Stimulated activated naive CD8-positive, alpha-beta T cell treated with anti-CD3 and anti-CD28 coated beads, Interleukin-15, amount 100 ng/mL, for 72 hours (primary cell): ENCODE data around the gene RAB5B.
"Not testable (repeated sequence)": the region's sequence is repeated elsewhere in the genome, so short reads cannot be mapped to it uniquely, and the experiment has no call there.

ENCODE experiments used
- ATAC-seq: fragments of 150-1000 bp; cut with Tn5 transposase; 2 replicates; pipeline ENCODE4 v1.10.0; 2021; ENCODE audit warnings: mild to moderate bottlenecking, moderate library complexity
- DNase-seq, 2 donors: peaks; one replicate each; pipeline ENCODE4 v3.0.0; 2021 to 2022
- H3K27ac Mint-ChIP-seq, 2 donors: one replicate each; pipeline ENCODE4 v1.8.0; 2022; ENCODE audit warnings: mild to moderate bottlenecking in 2 of 2, mixed read lengths in 2 of 2, moderate library complexity in 2 of 2
- H3K27me3 Mint-ChIP-seq: one replicate; pipeline ENCODE4 v1.8.0; 2022; ENCODE audit warnings: mixed read lengths
- H3K4me1 Mint-ChIP-seq: one replicate; pipeline ENCODE4 v1.8.0; 2022; ENCODE audit warnings: mild to moderate bottlenecking, mixed read lengths
- H3K4me3 Mint-ChIP-seq, 2 donors: one replicate each; pipeline ENCODE4 v1.8.0; 2022; ENCODE audit warnings: mild to moderate bottlenecking in 2 of 2, mixed read lengths in 2 of 2, moderate library complexity in 1 of 2
- H3K9me3 Mint-ChIP-seq, 2 donors: one replicate each; pipeline ENCODE4 v1.8.0; 2022; ENCODE audit warnings: mixed read lengths in 2 of 2

RAB5B gene

GRCh38 chr12:56040963-56041551 is 67.2 kb downstream of the RAB5B start:
- H3K4me1 Mint-ChIP-seq = peaks cover 81% of the 10 kb centered on the region
- no peaks in the 10 kb centered on the region for H3K27me3 Mint-ChIP-seq
- ATAC-seq (peak; percentile 8), DNase-seq (no peak)
- H3K4me3 Mint-ChIP-seq = peak overlapping the region; percentile 93 to 100
- H3K27ac Mint-ChIP-seq = peak overlapping the region; percentile 94 to 95
- no peaks in the 10 kb centered on the region for H3K9me3 Mint-ChIP-seq

DNA sequence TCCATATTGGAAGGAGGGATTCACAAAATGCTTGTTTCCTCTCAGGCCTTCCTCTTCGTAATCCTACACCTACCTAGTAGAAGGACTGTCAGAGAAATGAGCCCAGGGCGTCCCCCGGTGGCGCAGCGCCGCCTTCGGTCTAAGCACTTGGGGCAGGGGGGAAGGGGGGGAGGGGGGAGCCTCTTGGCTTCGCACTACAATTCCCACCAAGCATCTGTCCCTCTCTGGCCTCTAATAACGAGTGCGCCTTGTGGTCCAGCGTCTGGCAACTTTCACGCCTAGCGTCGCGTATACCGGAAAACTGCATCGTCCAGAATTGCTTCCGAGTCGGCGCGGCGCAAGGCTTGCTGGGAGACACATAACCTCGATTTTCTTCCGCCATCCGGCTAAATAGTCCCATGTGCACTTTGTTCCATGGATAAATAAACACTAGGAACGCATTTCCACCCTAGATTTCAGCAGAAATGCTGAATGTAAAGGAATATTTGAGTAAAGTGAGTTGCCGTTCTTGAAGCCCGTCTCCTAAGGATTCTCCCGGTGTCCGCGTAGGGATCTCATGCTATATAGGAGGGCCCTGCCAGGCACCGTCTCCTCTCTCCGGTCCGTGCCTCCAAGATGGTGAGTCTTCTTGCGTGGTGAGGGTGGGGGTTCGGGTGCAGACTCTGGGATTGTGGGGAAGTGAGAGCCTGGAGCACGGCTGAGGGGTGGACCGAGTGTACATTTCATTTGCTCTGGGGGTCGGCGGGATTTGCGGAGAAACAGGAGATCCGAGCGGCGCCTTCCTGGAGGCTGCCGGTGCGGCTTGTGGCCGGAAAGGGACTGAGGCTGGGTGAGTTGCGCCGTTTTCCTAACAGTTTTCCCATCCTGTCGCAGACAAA is 67.9 kb downstream of the RAB5B start, which contains the start of gene RPS26:
TSS of gene RPS26 (plus strand) at position 367 of the 878 bp plus-strand sequence. CDS start at position 616, 249 bp downstream.
- no peaks in the 10 kb centered on the region for H3K27me3 Mint-ChIP-seq
- DNase-seq = peak; percentile 92 to 96
- peak within 1 kb of the TSS; percentile 98 to 99 for H3K27ac Mint-ChIP-seq
- peak; percentile 94 for ATAC-seq
- peaks cover 81% of the 10 kb centered on the region for H3K4me1 Mint-ChIP-seq
- no peaks in the 10 kb centered on the region for H3K9me3 Mint-ChIP-seq
- peak within 1 kb of the TSS; percentile 93 to 100 for H3K4me3 Mint-ChIP-seq

GRCh38 chr12:56042430-56042813 is 68.5 kb downstream of the RAB5B start:
- not testable (repeated sequence) for ATAC-seq, H3K9me3 Mint-ChIP-seq, DNase-seq, H3K27me3 Mint-ChIP-seq
- Mint-ChIP-seq H3K27ac (peak overlapping the region; percentile 98 to 99), H3K4me1 (peaks cover 81% of the 10 kb centered on the region), H3K4me3 (peak overlapping the region; percentile 93 to 100)

DNA sequence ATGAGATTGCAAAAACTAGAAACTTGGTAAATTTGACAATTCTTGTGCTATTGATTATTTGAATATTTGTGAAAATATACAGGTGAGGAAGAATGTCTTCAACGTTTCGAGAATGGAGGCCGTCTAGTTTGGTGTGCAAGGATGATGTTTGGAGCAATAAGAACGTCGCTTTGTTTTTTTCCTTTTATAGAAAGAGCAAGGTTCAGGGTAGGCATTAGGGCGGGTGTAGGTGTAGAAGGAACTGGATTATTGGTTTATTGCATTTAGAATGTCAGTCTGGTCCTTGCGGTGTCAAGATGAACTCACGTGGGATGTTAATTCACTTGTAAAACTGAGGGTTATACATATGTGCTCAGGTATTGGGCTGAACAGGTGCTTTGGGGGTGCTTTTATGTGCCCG is 69.0 kb downstream of the RAB5B start:
- Mint-ChIP-seq H3K27ac (peak overlapping the region; percentile 98 to 99), H3K27me3 (no peaks in the 10 kb centered on the region), H3K4me1 (peaks cover 78% of the 10 kb centered on the region), H3K9me3 (no peaks in the 10 kb centered on the region), H3K4me3 (peak overlapping the region; percentile 93 to 100)
- no peak for DNase-seq
- no peak for ATAC-seq
